Ovary (tissue), 3 donors: Measurements from ENCODE around the gene LUC7L3.

Experiments
- CTCF ChIP-seq, 3 donors: fragments of 450-650 bp in 2 of 3; fragments of 200-600 bp in 1 of 3; IDR thresholded peaks; one replicate each; pipeline versions ENCODE4 v1.5.1 to v1.8.0; 2016 to 2022; ENCODE audit warnings: antibody characterized with exemption in 3 of 3, mild to moderate bottlenecking in 1 of 3
- POLR2A ChIP-seq: fragments of 450-650 bp; IDR thresholded peaks from one replicate; pipeline ENCODE4 v1.6.1; 2017; ENCODE audit warnings: antibody characterized with exemption, mild to moderate bottlenecking, moderate library complexity
- donor health status: DM: no; HTN: no; CAD: no.

DNA sequence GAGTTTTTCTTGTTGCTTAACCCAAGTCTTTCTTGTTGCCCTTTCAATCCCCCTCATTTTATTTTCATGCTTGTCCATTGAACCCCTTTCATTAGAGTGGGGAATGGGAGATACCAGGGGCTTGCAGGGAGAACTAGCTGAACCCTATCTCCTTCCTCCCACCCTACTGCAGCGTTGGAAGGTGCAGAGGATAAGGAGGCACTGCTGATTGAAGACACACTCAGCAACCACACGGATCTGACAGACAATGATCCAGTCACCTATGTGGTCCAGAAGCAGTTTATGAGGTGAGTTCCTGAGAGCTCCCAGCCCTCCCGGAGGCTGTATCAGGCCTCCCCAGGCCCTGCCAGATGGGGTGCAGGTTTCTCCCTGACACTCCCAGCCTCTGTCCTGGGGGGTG, 44.2 kb upstream of the LUC7L3 start:
- TF ChIP-seq CTCF (IDR thresholded peaks at IDR 0.05) (no peak), POLR2A (no peak)
